HG03139 (cell line): ENCODE data around the gene ERO1B.
A peak's percentile ranks its signal among the peaks of the same experiment; 100 is the strongest.

ENCODE experiments used
- ATAC-seq: cut with Tn5 transposase; IDR thresholded peaks from one replicate; pipeline ENCODE4 v1.9.1; 2021; ENCODE audit not compliant: unreplicated experiment

The ERO1B gene

GRCh38 chr1:236301080-236301957 is 19.6 kb upstream of the ERO1B start:
- ATAC-seq, result no peak

- no peak for ATAC-seq
Measured at GRCh38 chr1:236297161-236297560, 15.4 kb upstream of the ERO1B start.

GRCh38 chr1:236292425-236292824 is 10.7 kb upstream of the ERO1B start:
- no peak for ATAC-seq

DNA sequence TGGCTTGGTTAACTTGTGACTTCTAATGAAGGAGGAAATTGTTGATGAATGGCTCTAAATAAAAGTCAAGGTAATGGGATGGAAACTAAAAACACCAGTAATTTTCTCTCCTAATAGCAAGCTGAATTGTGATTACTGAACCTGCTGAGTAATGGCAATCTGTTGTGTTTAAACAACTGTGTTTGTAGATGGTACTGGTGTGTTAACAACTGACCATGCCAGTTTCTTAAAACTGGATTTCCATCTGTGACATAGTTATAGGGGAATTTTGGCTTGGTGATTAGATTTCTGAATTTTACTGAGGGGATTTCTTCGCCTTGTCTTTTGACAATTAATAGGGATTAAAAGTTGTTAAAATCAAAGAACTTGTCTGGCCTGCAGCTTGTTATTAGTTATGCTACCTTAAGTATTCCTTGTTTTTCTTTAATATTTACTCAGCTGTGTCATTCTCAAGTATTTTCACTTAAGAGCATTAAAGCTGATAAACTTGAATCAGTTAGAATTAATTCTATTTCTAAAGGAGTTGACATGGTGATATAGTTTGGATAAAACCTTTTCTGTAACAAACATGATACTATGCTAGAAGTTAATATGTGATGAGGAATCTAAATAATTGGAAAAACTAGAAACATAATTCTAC is 7.9 kb upstream of the ERO1B start:
- no peak for ATAC-seq

GRCh38 chr1:236288620-236288976 is 6.8 kb upstream of the ERO1B start:
- ATAC-seq, result no peak

DNA sequence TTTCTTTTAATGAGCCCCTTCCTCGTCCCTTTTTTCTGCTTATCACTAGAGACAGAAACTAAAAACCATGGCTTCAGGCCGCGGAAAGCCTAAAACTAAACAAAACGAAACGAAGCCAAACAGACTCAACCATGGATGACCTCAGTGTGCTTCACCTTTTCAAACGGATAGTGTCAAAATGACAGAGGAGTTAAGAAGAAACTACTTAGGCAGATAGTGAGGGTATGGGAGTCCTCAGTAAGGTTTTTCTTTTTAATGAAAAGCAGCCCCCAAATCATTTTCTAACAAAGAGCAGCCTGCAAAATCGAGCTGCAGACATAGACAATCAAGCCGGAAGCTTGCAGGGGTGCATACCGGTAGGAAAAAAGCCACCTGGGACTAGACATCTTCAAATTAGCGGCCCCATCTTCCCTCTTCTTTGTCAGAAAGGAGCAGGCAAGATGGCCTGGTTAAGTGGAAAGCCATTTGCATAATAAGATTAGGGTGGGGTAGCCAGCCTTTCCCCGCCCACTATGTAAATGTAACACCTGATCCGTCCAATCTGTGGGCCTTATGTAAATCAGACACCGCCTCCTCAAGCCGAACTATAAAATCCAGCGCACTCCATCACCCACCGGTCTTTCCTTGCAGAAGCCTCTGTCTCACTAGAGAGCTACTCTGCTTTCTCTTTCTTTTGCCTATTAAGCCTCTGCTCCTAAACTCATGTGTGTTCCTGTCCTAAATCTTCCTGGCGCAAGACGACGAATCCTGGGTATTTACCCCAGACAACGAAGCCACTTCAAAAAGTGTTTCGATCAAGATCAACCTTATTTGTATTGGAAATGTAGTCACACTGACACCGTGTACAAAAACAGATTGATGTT is 6.2 kb upstream of the ERO1B start:
- ATAC-seq, result no peak

DNA sequence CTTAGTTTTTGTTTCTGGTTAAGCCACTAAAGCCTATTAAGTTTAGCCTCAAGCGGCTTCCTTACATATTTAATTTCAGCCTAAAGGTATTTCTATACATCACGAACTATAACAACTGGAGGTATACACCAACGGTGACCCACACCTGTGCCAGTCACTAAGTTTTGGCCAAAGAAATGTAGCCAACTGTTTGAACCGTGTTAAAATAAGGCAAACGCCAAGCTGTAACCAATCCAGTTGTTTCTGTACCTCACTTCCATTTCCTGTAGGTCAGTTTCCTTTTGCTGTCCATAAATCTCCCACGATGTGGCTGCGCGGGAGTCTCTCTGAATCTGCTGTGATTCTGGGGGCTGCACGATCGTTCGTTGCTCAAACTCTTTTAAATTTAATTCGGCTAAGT is 5.6 kb upstream of the ERO1B start:
- no peak for ATAC-seq

GRCh38 chr1:236284291-236284721 is 2.5 kb upstream of the ERO1B start:
- peak; percentile 39 for ATAC-seq

DNA sequence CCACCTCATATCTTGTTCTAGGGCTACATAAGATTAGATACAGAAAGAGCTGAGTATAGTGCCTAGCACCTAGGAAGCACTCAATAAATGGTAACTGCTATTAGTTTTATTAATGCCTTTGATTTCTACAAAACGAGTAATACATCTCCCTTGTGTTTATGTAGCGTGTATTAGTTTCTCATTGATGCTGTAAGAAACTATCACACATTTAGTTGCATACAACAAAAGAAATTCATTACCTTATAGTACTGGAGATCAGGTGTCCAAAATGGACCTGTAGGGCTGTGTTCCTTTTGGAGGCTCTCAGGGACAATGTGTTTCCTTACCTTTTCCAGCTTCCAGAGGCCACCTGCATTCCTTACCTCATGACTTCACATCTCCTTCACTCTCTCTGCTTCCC is 961 bp upstream of the ERO1B start:
- ATAC-seq, result no peak

GRCh38 chr1:236282425-236282716 is 613 bp upstream of the ERO1B start:
- ATAC-seq, result peak; percentile 2

- ATAC-seq, result no peak
Measured at GRCh38 chr1:236281198-236281653, 532 bp downstream of the ERO1B start.

- ATAC-seq, result no peak
Measured at GRCh38 chr1:236280438-236281197, 1.1 kb downstream of the ERO1B start.

DNA sequence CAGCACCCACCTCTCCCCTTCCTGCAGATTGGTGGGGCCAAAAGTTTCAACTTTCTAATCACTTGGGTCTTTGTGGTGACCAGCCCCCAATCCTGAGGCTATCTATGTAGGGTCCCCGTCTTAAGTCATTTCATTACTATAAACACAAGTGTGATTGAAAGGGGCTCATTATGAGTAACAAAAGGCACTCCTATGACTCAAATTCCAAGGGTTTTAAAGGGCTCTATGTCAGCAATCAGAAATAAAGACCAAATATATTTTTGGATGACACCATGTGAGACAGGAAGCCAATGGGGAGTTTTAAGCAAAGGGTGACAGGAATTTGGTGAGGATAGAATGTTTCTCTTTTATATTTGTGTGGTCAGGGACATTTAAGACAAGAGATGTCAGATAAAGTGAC is 6.2 kb downstream of the ERO1B start:
- ATAC-seq, result no peak

GRCh38 chr1:236275061-236275460 is 6.7 kb downstream of the ERO1B start:
- no peak for ATAC-seq

DNA sequence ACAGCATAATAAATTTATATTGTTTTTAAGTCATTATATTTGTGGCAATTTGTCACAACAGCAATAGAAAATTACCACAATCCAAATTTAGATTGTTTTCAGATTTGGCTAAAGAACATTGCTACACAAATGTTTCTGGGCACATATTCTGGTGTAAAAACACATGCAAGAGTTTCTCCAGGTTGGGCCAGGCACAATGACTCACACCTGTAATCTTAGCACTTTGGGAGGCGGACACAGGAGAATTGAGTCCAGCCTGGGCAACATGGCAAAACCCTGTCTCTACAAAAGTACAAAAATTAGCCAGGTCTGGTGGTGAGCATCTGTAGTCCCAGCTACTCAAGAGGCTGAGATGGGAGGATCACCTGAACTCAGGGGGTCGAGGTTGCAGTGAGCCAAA is 8.4 kb downstream of the ERO1B start:
- ATAC-seq, result no peak

DNA sequence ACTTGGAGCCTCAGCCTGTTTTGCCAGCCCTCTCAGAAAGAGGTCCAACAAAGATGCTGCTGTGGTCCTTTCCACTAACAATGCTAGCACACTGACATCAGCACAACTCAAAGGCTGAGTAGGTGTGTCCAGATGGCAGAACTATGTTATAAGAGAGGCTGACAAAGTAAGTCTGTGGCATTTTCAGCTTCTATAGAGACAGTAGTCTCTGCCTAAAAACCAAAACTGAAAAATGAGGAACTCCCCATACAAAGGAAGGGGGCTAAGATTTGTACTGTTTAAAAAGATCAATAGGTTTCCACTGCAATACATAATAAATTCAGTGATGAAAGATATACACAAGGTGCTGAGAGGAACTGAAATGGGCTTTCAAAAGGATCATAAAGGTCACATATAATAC is 12.3 kb downstream of the ERO1B start:
- ATAC-seq, result no peak

DNA sequence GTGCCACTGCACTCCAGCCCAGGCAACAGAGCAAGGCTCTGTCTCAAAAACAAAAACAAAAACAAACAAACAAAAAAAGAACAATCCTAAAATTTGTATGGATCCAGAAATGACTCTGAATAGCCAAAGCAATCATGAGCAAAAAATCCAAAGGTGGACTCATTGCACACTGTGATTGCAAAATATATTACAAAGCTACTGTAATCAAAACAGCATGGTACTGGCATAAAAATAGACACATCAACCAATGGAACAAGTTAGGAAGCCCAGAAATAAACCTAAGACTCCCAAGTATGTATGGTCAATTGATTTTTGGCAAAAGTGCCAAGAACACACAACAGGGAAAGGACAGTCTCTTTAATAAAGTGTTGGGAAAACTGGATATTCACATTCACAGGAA is 19.9 kb downstream of the ERO1B start:
- no peak for ATAC-seq

- no peak for ATAC-seq
Measured at GRCh38 chr1:236261033-236261432, 20.7 kb downstream of the ERO1B start.

DNA sequence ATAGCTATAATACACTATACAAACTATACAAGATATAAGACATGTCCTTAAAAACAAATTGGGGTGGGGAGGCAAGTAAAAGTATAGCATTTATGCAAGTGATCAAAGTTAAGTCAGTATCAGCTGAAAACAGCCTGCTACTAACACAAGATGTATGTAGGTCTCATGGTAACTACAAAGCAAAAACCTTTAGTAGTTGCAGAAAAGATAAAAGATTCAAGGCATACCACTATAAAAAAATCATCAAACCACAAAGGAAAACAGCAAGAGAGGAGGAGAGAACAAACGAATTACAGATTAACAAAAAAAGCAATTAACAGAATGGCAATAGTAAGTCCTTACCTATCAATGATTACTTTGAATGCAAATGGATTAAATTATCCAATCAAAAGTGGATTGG is 22.7 kb downstream of the ERO1B start:
- no peak for ATAC-seq

- ATAC-seq, result no peak
Measured at GRCh38 chr1:236258114-236258622, 23.6 kb downstream of the ERO1B start.

DNA sequence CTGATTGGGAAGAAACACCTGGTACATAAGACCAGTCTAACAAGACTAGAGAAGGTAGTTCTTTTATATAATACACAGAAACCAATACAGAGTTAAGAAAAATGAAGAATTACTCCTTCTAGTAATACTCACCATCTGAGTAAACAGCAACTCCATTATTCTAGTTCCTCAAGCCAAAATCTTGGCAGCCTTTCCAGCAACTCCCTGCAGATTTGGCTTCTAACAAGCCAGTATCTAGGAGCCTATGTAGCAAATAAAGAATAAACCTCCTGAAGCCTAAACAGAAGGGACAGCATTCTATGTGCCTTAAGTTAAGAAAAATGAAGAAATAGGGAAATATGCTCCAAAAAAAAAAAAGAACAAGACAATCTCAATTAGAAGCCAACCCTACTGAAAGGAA is 24.5 kb downstream of the ERO1B start:
- no peak for ATAC-seq
